Measurements from ENCODE around the gene BTBD6. TPM values are rescaled to one million over a fixed set of nuclear protein-coding genes. Genes with fewer than 3 reads are reported as not detected.

BTBD6 gene
- total RNA-seq, 4 donors from 2014 or later = 56.1 to 72.5 (median 69.4) TPM

GRCh38 chr14:105279642-105280361 lies 31.5 kb downstream of the BTBD6 start:
- H3K36me3 ChIP-seq = peaks cover 0 to 24% (median 11%) of the 10 kb centered on the region in 4 donors
- no peaks in the 10 kb centered on the region for H3K27me3 ChIP-seq
- H3K4me1 ChIP-seq = peaks cover 5 to 35% (median 30%) of the 10 kb centered on the region in 4 donors
- TF ChIP-seq POLR2A (IDR thresholded peaks at IDR 0.05; ENCODE audit: low read depth) (no peak), CTCF (IDR thresholded peaks at IDR 0.05) (no peak), POLR2AphosphoS5 (IDR thresholded peaks at IDR 0.05) (no peak), EP300 (IDR thresholded peaks at IDR 0.05) (no peak)
- no peak for DNase-seq (ENCODE audit: extremely low spot score)
- H3K4me3 ChIP-seq = no peak overlapping the region
- no peaks in the 10 kb centered on the region for H3K9me3 ChIP-seq
- WGBS = 92% methylated on average over 18 of the region's 18 CpGs
- intact Hi-C loops (cut with DNase I) = loop anchor here (5.0 kb wide), 1 partner anchor 78 kb away; no protein-coding TSS in a partner anchor
- H3K27ac ChIP-seq (replicated peaks in 1 of 4) = no peak overlapping the region

GRCh38 chr14:105280525-105280924 lies 32.2 kb downstream of the BTBD6 start:
- peaks cover 5 to 29% (median 24%) of the 10 kb centered on the region in 4 donors for H3K4me1 ChIP-seq
- no peaks in the 10 kb centered on the region for H3K9me3 ChIP-seq
- no peak overlapping the region for H3K27ac ChIP-seq (replicated peaks in 1 of 4)
- intact Hi-C loops (cut with DNase I) = loop anchor here (5.0 kb wide), 1 partner anchor 78 kb away; no protein-coding TSS in a partner anchor
- peaks cover 0 to 29% (median 11%) of the 10 kb centered on the region in 4 donors for H3K36me3 ChIP-seq
- no peak for DNase-seq (ENCODE audit: extremely low spot score)
- 94% methylated on average over 15 of the region's 21 CpGs for WGBS
- no peak for TF ChIP-seq CTCF (IDR thresholded peaks at IDR 0.05)
- TF ChIP-seq POLR2A (IDR thresholded peaks at IDR 0.05; ENCODE audit: low read depth) = no peak
- TF ChIP-seq EP300 (IDR thresholded peaks at IDR 0.05) = no peak
- no peak for TF ChIP-seq POLR2AphosphoS5 (IDR thresholded peaks at IDR 0.05)
- H3K4me3 ChIP-seq = no peak overlapping the region
- no peaks in the 10 kb centered on the region for H3K27me3 ChIP-seq

GRCh38 chr14:105281371-105282097 lies 33.2 kb downstream of the BTBD6 start:
- Histone ChIP-seq H3K27ac (replicated peaks in 1 of 4) (no peak overlapping the region), H3K27me3 (no peaks in the 10 kb centered on the region), H3K36me3 (peaks cover 0 to 33% (median 13%) of the 10 kb centered on the region in 4 donors), H3K4me3 (no peak overlapping the region), H3K4me1 (peaks cover 5 to 28% (median 23%) of the 10 kb centered on the region in 4 donors), H3K9me3 (no peaks in the 10 kb centered on the region)
- intact Hi-C loops (cut with DNase I) = loop anchor here (5.0 kb wide), 1 partner anchor 79 kb away; no protein-coding TSS in a partner anchor
- 56% methylated on average over 23 of the region's 23 CpGs for WGBS
- no peak for DNase-seq (ENCODE audit: extremely low spot score)
- no peak for TF ChIP-seq POLR2A (IDR thresholded peaks at IDR 0.05; ENCODE audit: low read depth)
- peak; percentile 54 to 62 (median 57) for TF ChIP-seq CTCF (IDR thresholded peaks at IDR 0.05)

- intact Hi-C loops (cut with DNase I) = loop anchor here (5.0 kb wide), 1 partner anchor 80 kb away; no protein-coding TSS in a partner anchor
- 77% methylated on average over 16 of the region's 16 CpGs for WGBS
- TF ChIP-seq EP300 (IDR thresholded peaks at IDR 0.05) (no peak), POLR2AphosphoS5 (IDR thresholded peaks at IDR 0.05) (no peak), POLR2A (IDR thresholded peaks at IDR 0.05; ENCODE audit: low read depth) (no peak), CTCF (IDR thresholded peaks at IDR 0.05) (no peak)
These were observed 33.9 kb downstream of the BTBD6 start for GRCh38 chr14:105282098-105282725.

More at GRCh38 chr14:105282098-105282725, 33.9 kb downstream of the BTBD6 start:
- Histone ChIP-seq H3K9me3 (no peaks in the 10 kb centered on the region), H3K36me3 (peaks cover 0 to 33% (median 13%) of the 10 kb centered on the region in 4 donors), H3K27ac (replicated peaks in 1 of 4) (no peak overlapping the region), H3K4me3 (no peak overlapping the region), H3K4me1 (peaks cover 5 to 28% (median 23%) of the 10 kb centered on the region in 4 donors), H3K27me3 (no peaks in the 10 kb centered on the region)
- no peak for DNase-seq (ENCODE audit: extremely low spot score)

All from esophagus muscularis mucosa (tissue), 4 donors.